NCI-H82 treated with DMSO at 0.1 percent for 48 hours (cell line): ENCODE measurements around the gene EEF1AKMT1.

Experiments used
- DNase-seq: peaks from one replicate; lab custom pipeline; 2025; ENCODE audit not compliant: unreplicated experiment; lab: John Stamatoyannopoulos, UW

Gene EEF1AKMT1, protein sequence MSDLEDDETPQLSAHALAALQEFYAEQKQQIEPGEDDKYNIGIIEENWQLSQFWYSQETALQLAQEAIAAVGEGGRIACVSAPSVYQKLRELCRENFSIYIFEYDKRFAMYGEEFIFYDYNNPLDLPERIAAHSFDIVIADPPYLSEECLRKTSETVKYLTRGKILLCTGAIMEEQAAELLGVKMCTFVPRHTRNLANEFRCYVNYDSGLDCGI

DNA sequence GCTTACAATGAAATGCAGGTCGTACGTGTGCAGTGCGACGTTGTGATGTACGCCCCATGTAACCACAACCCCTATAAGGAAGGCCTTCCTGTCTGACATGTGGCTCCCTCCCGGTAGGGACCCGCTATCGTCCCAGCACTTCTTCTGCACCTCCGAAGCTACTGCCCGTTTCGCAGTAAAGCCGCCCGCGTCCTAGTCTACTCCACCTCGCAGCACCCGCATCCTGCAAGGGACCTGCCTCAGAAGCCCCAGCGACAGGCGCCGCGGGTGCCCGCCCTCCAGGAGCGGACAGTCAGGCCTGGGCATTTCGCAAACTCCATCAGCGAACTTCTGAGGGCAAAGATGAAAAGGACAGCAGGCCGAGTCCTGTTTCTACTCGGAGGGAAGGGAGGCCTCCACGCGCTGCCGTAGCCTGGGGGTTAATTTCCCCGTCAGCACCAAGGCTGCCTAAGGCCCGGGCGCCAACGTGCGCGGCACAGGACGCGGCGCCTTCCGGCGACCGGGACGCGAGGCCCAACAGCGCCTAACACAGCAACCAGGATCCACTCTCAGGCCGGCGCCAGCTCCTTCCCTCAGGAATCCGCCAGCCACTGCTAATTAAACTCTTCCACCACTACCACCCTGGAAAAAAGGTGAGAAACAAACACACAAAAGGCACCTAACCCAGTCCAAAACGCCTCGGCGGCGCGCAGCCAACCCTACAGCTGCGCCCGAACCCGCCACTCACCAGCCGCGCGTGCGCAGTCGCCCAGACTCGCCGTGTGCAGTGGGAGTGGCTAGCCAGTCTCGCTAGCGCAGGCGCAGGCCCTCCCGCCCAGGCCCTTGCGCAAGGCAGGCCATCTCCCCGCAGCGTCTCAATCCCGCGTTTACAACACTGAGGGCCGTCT, at the start of gene EEF1AKMT1:
Gene EEF1AKMT1, minus strand, starts transcription at position 768 of the 887 bp plus-strand sequence. CDS start 16,363 bp downstream, outside the sequence.
- peak; percentile 84 for DNase-seq

DNA sequence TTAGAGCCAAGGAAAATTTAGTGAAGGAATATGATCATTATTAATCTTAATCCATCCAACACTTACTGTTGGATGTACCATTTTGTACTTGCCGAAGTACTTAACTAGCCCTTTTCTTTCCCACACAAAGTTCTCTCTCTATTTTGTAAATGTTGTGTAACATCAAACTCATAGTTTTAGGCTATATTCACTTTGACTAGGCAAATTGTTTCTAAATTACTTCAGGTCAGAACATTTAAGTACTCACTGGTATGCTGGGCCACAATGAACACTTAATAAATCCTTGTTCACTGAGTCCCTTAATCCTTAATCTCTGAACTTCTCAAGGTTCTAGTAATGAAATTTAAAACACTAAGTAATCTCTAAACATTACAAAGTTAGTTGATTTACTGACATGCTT, 49.3 kb upstream of the EEF1AKMT1 start:
- peak; percentile 64 for DNase-seq

DNA sequence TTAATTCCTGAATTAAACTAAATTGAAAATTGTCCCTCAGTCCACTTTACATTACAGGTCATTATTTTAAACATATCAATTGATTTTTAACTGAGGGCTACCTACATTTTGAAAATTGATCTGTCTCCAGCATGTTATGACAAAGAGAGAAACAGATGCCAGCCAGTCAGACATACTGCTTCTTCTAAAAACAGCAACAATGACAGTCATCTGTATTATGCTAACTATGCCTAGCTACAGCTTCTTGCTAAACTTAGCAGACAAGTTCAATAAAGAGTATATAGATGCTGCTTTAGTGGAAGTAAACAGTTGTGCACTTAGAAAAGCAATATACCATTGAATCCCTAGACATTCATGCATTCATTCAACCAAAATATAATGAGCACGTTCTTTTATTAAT, 48.6 kb upstream of the EEF1AKMT1 start:
- DNase-seq = no peak

DNA sequence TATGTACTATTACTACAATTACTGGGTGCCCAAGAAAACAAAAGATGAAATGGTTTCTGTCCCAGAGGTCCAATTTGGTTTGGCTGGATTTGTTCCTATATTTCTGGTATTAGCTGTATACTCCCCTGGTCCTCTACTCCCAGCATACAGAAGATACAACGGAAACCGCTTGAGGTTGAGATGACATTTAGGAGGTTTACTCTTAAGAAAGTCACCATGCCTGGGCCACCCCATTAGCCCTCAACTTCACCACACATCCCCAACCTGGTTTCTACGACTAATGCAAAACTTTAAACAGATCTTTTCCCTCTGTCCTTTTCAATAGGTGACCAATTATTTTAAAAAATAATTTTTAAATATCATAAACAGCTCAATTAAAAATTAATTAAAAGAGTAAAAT, 46.0 kb upstream of the EEF1AKMT1 start:
- no peak for DNase-seq

- DNase-seq = peak; percentile 64
These were observed 41.7 kb upstream of the EEF1AKMT1 start for GRCh38 chr13:20815464-20815863.

DNA sequence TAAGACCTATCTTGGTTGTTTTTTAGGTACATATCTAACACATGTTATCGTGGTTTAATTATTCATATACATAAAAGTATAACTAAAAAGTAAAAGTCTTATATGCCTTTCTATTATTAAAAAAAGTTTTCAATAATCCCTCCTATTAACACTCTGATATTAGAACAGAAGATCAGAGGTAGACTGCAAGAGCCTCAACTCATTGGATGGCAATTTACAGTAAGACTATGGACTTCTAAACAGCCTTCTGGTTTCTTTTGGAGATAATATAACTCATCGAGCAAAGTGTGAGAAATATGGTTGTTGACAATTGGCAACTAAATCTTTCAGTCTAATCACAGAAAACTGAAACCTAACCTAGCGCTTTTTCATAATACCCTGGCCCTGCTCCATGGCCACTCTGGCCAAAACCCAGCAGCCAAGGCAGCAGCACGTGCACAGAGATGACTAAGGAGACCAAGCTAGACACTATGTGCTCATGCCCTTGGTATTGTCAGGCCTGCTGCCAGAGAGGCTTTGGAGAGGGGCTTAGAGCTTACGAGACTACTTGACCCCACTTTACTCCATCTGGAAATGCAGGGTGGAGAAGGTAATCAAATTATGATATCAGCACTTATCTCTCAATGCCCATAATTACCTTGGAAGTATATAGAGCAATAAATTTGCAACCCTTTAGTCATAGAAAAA, 40.6 kb upstream of the EEF1AKMT1 start:
- DNase-seq = peak; percentile 99

- DNase-seq = no peak
These were observed 39.1 kb upstream of the EEF1AKMT1 start for GRCh38 chr13:20812890-20813289.

DNA sequence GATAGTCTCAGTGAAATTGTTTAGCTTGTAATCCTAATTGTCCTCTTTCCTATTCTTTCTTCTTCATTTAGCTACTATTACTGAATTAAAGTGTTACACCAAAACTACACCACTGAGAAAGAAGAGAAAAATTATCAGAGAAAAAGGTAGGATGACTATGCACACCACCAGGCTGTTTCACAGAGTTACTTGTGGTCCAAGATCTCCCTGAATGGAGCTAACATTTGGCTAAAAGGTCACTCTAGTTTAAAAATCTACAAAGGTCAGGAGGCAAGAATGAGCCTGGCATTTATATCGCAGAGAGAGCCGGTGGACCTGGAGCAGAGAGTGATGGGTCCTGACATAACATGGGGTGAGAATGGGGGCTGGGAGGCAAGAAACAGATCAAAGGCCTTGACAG, 37.0 kb upstream of the EEF1AKMT1 start:
- no peak for DNase-seq

DNA sequence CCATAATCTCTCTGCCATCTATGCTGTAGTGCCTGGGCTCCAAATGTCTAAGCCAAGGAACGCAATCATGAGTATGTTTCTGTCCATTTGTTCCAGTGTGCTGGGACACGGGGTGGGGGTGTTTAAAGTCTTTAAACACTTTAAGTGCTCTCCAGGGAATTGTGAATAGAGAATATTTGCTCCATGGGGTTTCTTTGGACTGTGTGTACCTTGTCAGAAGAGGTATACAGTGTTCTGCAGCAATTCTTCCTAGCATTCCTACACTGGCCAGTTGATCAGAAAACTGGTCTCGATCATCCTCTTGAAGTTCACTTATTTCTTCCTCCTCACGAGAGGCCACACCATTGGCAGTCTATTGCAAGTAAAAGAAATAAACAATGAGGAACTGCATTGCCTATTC, 35.1 kb upstream of the EEF1AKMT1 start:
- no peak for DNase-seq

DNA sequence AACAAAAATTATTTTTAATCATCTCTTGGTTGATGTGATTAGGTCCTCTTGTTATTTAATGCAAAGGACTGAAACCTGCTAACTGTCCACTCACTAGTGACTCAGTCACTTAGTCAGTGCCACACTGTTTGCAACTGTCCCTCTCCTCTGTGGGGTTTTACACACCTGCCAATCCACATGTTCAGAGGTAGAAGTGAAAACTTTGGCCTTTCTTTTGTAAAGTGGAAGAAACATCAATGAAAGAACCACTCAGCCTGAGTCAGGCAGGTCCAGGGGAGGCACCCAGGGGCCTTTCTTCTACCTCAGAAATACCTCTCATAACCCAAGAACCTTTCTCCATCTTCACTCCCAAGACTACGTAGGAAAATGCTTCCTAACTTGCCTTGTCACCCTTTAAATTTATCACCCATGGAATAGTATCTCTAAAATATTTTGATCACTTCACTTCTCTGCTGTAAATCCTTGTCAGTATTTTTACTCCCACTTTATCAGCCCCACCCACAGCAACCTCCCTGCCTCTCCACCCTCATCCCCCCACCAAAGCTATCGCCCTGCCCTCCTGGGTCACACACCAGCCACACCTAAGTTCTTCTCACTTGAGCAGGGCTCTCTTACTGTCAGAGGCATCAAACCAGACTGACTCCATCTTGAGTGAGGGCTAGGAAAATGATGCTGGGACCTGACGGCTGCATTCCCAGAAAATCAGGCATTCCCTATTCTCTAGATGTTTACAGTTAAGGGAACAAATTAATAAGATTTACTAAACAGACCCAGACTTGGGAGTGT, 29.6 kb upstream of the EEF1AKMT1 start:
- no peak for DNase-seq

- no peak for DNase-seq
These were observed 27.9 kb upstream of the EEF1AKMT1 start for GRCh38 chr13:20801707-20802106.

DNA sequence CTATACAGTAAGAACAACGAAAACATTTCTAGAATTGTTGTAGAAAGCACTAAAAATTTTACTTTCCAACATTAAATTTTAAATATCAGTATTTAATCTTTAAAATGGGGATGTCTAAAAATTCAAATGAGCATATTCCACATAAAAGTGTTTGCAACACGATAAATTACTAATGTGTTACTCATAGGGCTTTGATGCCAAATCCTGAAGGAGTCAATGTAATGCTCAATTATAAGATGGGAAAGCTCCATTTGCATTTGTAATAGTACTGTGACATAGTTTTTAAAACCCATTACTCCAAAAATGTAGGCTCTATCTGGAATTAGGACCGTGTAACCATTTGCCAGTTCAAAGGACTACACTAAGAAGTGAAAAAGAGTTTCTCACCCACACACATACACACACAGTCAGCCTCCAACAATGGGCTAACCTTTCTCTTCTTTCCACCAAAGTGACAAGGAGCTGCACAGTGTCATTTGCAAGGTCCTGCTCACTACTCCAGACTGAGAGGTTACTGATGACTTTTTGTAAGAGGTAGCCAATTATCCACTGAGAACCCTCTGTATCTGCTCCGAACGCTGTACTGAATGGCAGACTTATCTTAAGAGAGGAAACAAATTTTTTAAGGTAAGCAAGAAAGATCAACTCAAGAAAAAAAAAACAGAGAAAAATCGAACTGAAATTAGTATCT, 26.1 kb upstream of the EEF1AKMT1 start:
- no peak for DNase-seq

GRCh38 chr13:20798027-20798426, 24.3 kb upstream of the EEF1AKMT1 start:
- no peak for DNase-seq

- peak; percentile 53 for DNase-seq
These were observed 23.2 kb upstream of the EEF1AKMT1 start for GRCh38 chr13:20796791-20797508.

DNA sequence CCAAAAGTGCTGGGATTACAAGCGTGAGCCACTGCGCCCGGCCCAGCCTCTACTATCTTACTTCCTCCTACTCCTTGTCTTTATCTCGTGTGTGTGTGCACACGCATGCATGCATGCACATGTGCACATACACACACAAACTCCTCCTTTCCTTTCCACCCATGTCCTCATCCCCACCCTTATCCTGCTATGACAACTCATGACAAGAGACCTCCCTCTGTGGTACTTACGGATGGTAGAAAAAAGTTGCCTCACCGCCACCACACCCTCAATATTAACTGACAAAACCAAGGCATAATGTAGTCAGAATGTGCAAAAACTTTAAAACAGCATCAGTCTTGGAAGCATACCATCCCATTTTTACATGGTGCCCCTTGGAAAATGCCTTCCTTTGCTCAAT, 15.9 kb upstream of the EEF1AKMT1 start:
- no peak for DNase-seq

DNA sequence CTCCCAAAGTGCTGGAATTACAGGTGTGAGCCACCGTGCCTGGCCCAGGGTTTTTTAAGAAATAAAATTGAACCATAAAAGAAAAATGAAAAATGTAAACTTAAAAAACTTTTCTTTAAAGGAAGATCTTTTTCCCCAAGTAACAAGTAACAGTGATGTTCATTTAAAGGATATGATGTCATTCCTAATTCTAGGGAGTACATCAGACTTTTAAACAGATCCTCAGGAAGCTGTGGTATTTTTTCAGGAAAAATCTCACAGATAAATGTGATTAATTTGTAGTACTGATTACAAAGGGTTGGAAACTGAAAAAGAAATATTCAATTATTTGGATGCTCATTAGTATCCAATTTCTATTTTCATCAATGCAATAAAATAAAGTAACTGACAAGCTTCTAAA, 14.6 kb upstream of the EEF1AKMT1 start:
- no peak for DNase-seq

DNA sequence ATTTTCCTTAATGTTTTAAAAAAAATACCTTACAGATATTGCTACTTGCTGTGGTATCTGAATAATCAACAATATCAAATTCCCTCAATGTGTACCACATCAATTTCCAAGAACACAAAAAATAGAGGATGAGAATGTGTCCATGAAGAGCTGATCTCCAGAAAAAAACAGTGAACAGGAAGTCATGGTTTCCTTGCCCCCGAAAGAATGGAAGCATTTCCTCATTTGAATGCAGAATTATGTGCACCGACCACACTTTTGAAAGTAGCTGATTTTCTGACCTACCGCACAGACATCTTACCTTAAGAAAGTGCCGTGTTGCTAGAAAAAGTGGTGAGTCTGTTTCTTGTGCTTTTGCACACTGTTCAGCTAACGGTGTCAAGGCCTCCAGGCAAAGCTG, 13.4 kb upstream of the EEF1AKMT1 start:
- no peak for DNase-seq

DNA sequence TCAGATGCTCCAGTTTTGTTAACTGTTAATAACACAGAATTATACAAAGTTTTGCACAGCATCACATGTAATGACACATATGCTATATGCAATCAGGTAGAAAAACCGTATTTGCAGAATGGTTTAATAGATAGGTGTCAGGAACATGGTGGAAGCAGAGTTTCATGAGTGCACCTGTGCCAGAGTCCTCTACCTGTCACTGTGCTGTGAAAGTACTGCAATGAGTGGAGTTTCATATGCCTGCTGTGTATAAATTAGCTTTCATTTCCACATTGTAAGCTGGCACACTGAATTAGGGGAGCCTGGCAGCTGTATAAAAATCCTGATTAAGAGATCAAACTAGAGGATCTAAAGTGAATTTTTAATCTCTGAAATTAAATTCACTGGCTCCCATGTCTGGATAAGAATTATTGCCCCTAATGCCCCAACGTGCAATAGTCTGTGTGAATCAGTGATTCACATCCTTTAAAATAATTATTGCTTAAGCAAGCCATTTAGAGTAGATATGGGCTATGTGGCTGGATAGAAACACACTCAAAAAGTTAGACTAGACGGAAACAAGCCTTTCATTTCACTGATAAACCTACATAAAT, 8.5 kb upstream of the EEF1AKMT1 start:
- DNase-seq = no peak

DNA sequence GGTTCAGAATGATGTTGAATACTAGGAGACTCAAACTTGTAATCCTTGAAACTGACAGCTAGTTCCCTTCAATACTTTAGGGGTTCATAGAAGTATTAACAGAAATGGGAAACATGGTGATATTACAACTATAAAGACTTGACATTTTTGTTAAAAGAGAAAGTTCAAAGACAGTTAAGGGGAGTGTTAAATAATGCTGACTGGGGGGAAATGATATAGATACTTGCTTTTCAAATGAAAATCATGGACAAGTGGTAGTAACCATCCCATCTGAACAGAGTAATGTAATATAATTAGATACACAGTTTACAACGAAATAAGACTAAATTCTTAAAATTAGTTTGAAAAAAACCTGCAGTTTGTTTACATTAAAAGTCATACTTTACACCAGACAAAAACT, 6.6 kb upstream of the EEF1AKMT1 start:
- DNase-seq = no peak
